DOHH2 (cell line): ENCODE results near the gene PKIG.

Source experiments
- CTCF ChIP-seq: fragments of 200-600 bp; sonication (generic); IDR thresholded peaks from one replicate; pipeline ENCODE4 v1.5.1; 2014; ENCODE audit warnings: antibody characterized with exemption, mild to moderate bottlenecking, low read depth, low read length; ENCODE audit not compliant: poor library complexity, severe bottlenecking
- EZH2phosphoT487 ChIP-seq: fragments of 200-600 bp; sonication (generic); IDR thresholded peaks from 2 replicates; pipeline ENCODE4 v1.6.1; 2017; ENCODE audit warnings: borderline replicate concordance, mild to moderate bottlenecking, antibody characterized with exemption, low read length, moderate library complexity, mixed read lengths

- TF ChIP-seq CTCF (no peak), EZH2phosphoT487 (no peak)
These were observed 65.7 kb downstream of the PKIG start for GRCh38 chr20:44648068-44648467.
